Natural killer cell treated with Interleukin-12 subunit alpha and Interleukin-12 subunit beta and Interleukin-15 and Interleukin-18, amount 100 ng/mL, for 72 hours (primary cell): ENCODE measurements around the gene NINL. TPM values are rescaled to one million over a fixed set of nuclear protein-coding genes. Genes with fewer than 3 reads are reported as not detected.

Source experiments
- ATAC-seq, 2 donors: fragments of 150-1000 bp; cut with Tn5 transposase in 1 of 2; sonication (Bioruptor Pico), chemical (Tn5 transposase) in 1 of 2; 2 replicates each; pipeline ENCODE4 v1.10.0; 2021
- DNase-seq: peaks from one replicate; pipeline ENCODE4 v3.0.0; 2022; ENCODE audit warnings: low spot score
- H3K27ac Mint-ChIP-seq, 2 donors: 1 replicate in 1 of 2; 2 replicates in 1 of 2; pipeline ENCODE4 v1.8.0; 2022; ENCODE audit warnings: mixed read lengths in 2 of 2, mild to moderate bottlenecking in 1 of 2, moderate library complexity in 1 of 2
- H3K27me3 Mint-ChIP-seq, 2 donors: 1 replicate in 1 of 2; 2 replicates in 1 of 2; pipeline ENCODE4 v1.8.0; 2022; ENCODE audit warnings: mixed read lengths in 2 of 2
- H3K36me3 Mint-ChIP-seq: one replicate; pipeline ENCODE4 v1.8.0; 2022; ENCODE audit warnings: mixed read lengths
- H3K4me1 Mint-ChIP-seq, 2 donors: 1 replicate in 1 of 2; 2 replicates in 1 of 2; pipeline ENCODE4 v1.8.0; 2022; ENCODE audit warnings: low read depth in 2 of 2, mixed read lengths in 2 of 2, mild to moderate bottlenecking in 1 of 2
- H3K4me3 Mint-ChIP-seq: one replicate; pipeline ENCODE4 v1.8.0; 2022; ENCODE audit warnings: mixed read lengths
- H3K9me3 Mint-ChIP-seq: 2 replicates; pipeline ENCODE4 v1.8.0; 2022; ENCODE audit warnings: mixed read lengths
- total RNA-seq, 2 donors: library from RNA; stranded (reverse); gene quantifications; one replicate each; pipeline ENCODE4 v1.2.3, GENCODE V29; 2022

NINL gene
- total RNA-seq, 2 donors from 2014 or later = 1.4 to 1.6 TPM

- Mint-ChIP-seq H3K27me3 (no peaks in the 10 kb centered on the region), H3K9me3 (no peaks in the 10 kb centered on the region), H3K4me3 (no peak overlapping the region), H3K27ac (no peak overlapping the region), H3K4me1 (no peaks in the 10 kb centered on the region), H3K36me3 (no peaks in the 10 kb centered on the region)
- ATAC-seq (no peak), DNase-seq (no peak)
These were observed 131.0 kb downstream of the NINL start for GRCh38 chr20:25454153-25454900.

- Mint-ChIP-seq H3K4me3 (no peak overlapping the region), H3K27ac (no peak overlapping the region), H3K4me1 (no peaks in the 10 kb centered on the region), H3K36me3 (peaks cover 5% of the 10 kb centered on the region), H3K27me3 (no peaks in the 10 kb centered on the region), H3K9me3 (no peaks in the 10 kb centered on the region)
- ATAC-seq (no peak), DNase-seq (no peak)
These were observed 132.1 kb downstream of the NINL start for GRCh38 chr20:25453035-25453810.

- DNase-seq = no peak
- H3K4me1 Mint-ChIP-seq = no peaks in the 10 kb centered on the region
- H3K27ac Mint-ChIP-seq = no peak overlapping the region
- H3K4me3 Mint-ChIP-seq = no peak overlapping the region
- no peak for ATAC-seq
- H3K27me3 Mint-ChIP-seq = no peaks in the 10 kb centered on the region
- H3K9me3 Mint-ChIP-seq = no peaks in the 10 kb centered on the region
- H3K36me3 Mint-ChIP-seq = peaks cover 7% of the 10 kb centered on the region
These were observed 133.0 kb downstream of the NINL start for GRCh38 chr20:25452333-25452732.

GRCh38 chr20:25447671-25448070, 137.7 kb downstream of the NINL start:
- DNase-seq (no peak), ATAC-seq (no peak)
- Mint-ChIP-seq H3K4me1 (peaks cover 0 to 5% of the 10 kb centered on the region in 2 donors), H3K27me3 (no peaks in the 10 kb centered on the region), H3K9me3 (no peaks in the 10 kb centered on the region), H3K27ac (no peak overlapping the region), H3K4me3 (no peak overlapping the region), H3K36me3 (peaks cover 17% of the 10 kb centered on the region)

GRCh38 chr20:25444556-25444955, 140.8 kb downstream of the NINL start:
- Mint-ChIP-seq H3K36me3 (peaks cover 17% of the 10 kb centered on the region), H3K27ac (no peak overlapping the region), H3K4me3 (no peak overlapping the region), H3K4me1 (peaks cover 0 to 5% of the 10 kb centered on the region in 2 donors), H3K27me3 (no peaks in the 10 kb centered on the region), H3K9me3 (no peaks in the 10 kb centered on the region)
- DNase-seq (no peak), ATAC-seq (no peak)

GRCh38 chr20:25439328-25439727, 146.0 kb downstream of the NINL start:
- no peak overlapping the region for H3K4me3 Mint-ChIP-seq
- DNase-seq (no peak), ATAC-seq (no peak)
- no peak overlapping the region for H3K27ac Mint-ChIP-seq
- H3K36me3 Mint-ChIP-seq = peaks cover 6% of the 10 kb centered on the region
- no peaks in the 10 kb centered on the region for H3K9me3 Mint-ChIP-seq
- H3K4me1 Mint-ChIP-seq = no peaks in the 10 kb centered on the region
- no peaks in the 10 kb centered on the region for H3K27me3 Mint-ChIP-seq

- ATAC-seq = no peak
- H3K27ac Mint-ChIP-seq = no peak overlapping the region
- no peak overlapping the region for H3K4me3 Mint-ChIP-seq
- no peaks in the 10 kb centered on the region for H3K4me1 Mint-ChIP-seq
- H3K36me3 Mint-ChIP-seq = peaks cover 11% of the 10 kb centered on the region
- H3K27me3 Mint-ChIP-seq = no peaks in the 10 kb centered on the region
- no peaks in the 10 kb centered on the region for H3K9me3 Mint-ChIP-seq
- no peak for DNase-seq
These were observed 148.2 kb downstream of the NINL start for GRCh38 chr20:25437153-25437581.

- Mint-ChIP-seq H3K27ac (peak overlapping the region in 1 of 2 donors; percentile 14), H3K9me3 (no peaks in the 10 kb centered on the region), H3K4me3 (no peak overlapping the region), H3K27me3 (no peaks in the 10 kb centered on the region), H3K4me1 (no peaks in the 10 kb centered on the region), H3K36me3 (peaks cover 9% of the 10 kb centered on the region)
- DNase-seq (no peak), ATAC-seq (no peak)
These were observed 160.8 kb downstream of the NINL start for GRCh38 chr20:25424536-25424935.

- Mint-ChIP-seq H3K4me3 (no peak overlapping the region), H3K9me3 (no peaks in the 10 kb centered on the region), H3K4me1 (no peaks in the 10 kb centered on the region), H3K27me3 (no peaks in the 10 kb centered on the region), H3K27ac (no peak overlapping the region), H3K36me3 (peaks cover 9% of the 10 kb centered on the region)
- DNase-seq (no peak), ATAC-seq (no peak)
These were observed 163.3 kb downstream of the NINL start for GRCh38 chr20:25422032-25422431.

GRCh38 chr20:25421102-25421501, 164.2 kb downstream of the NINL start:
- Mint-ChIP-seq H3K4me1 (no peaks in the 10 kb centered on the region), H3K36me3 (peaks cover 7% of the 10 kb centered on the region), H3K27ac (no peak overlapping the region), H3K27me3 (no peaks in the 10 kb centered on the region), H3K4me3 (no peak overlapping the region), H3K9me3 (no peaks in the 10 kb centered on the region)
- no peak for DNase-seq
- ATAC-seq = no peak

- no peak for DNase-seq
- no peaks in the 10 kb centered on the region for H3K4me1 Mint-ChIP-seq
- peaks cover 4% of the 10 kb centered on the region for H3K36me3 Mint-ChIP-seq
- no peak overlapping the region for H3K4me3 Mint-ChIP-seq
- H3K27ac Mint-ChIP-seq = no peak overlapping the region
- ATAC-seq = no peak
- no peaks in the 10 kb centered on the region for H3K27me3 Mint-ChIP-seq
- no peaks in the 10 kb centered on the region for H3K9me3 Mint-ChIP-seq
These were observed 166.6 kb downstream of the NINL start for GRCh38 chr20:25418776-25419175.

- H3K9me3 Mint-ChIP-seq = no peaks in the 10 kb centered on the region
- no peak for DNase-seq
- H3K27ac Mint-ChIP-seq = peak overlapping the region in 1 of 2 donors; percentile 78
- ATAC-seq = no peak
- H3K4me1 Mint-ChIP-seq = peaks cover 15 to 19% of the 10 kb centered on the region in 2 donors
- peak overlapping the region; percentile 90 for H3K4me3 Mint-ChIP-seq
- no peaks in the 10 kb centered on the region for H3K27me3 Mint-ChIP-seq
- peaks cover 4% of the 10 kb centered on the region for H3K36me3 Mint-ChIP-seq
These were observed 176.4 kb downstream of the NINL start for GRCh38 chr20:25408890-25409289.

GRCh38 chr20:25408170-25408547, 177.2 kb downstream of the NINL start:
- no peaks in the 10 kb centered on the region for H3K27me3 Mint-ChIP-seq
- ATAC-seq = peak in 1 of 2 donors; percentile 38
- H3K4me3 Mint-ChIP-seq = peak overlapping the region; percentile 90
- DNase-seq = no peak
- peaks cover 15 to 19% of the 10 kb centered on the region in 2 donors for H3K4me1 Mint-ChIP-seq
- peak overlapping the region; percentile 78 to 88 for H3K27ac Mint-ChIP-seq
- H3K36me3 Mint-ChIP-seq = peaks cover 10% of the 10 kb centered on the region
- peaks cover 3% of the 10 kb centered on the region for H3K9me3 Mint-ChIP-seq
